Neutrophil (primary cell): Measurements from ENCODE around the gene CNOT11.
"Not testable (repeated sequence)": the region's sequence is repeated elsewhere in the genome, so short reads cannot be mapped to it uniquely, and the experiment has no call there.

ENCODE experiments used
- H3K27ac ChIP-seq: fragments of 200-600 bp; sonication (generic); 2 replicates; pipeline ENCODE4 v1.5.1; 2016; ENCODE audit warnings: mild to moderate bottlenecking, moderate library complexity
- H3K27me3 ChIP-seq: fragments of 200-600 bp; sonication (generic); 2 replicates; pipeline ENCODE4 v1.6.0; 2016; ENCODE audit warnings: mild to moderate bottlenecking
- H3K36me3 ChIP-seq: fragments of 200-600 bp; sonication (generic); 2 replicates; pipeline ENCODE4 v1.5.1; 2017
- H3K4me1 ChIP-seq, 2 experiments: fragments of 200-600 bp in 1 of 2; sonication (generic) in 1 of 2; 1 replicate in 1 of 2; 2 replicates in 1 of 2; pipeline versions ENCODE4 v1.5.1 to v1.6.1; 2013 to 2016; ENCODE audit warnings: low read depth in 1 of 2, low read length in 1 of 2, mild to moderate bottlenecking in 1 of 2, moderate library complexity in 1 of 2; ENCODE audit not compliant: control insufficient read depth in 1 of 2, insufficient read depth in 1 of 2
- H3K4me3 ChIP-seq, 2 experiments: fragments of 200-600 bp in 1 of 2; sonication (generic) in 1 of 2; 1 replicate in 1 of 2; 2 replicates in 1 of 2; pipeline ENCODE4 v1.5.1; 2013 to 2016; ENCODE audit warnings: low read depth in 1 of 2, low read length in 1 of 2, mild to moderate bottlenecking in 1 of 2, moderate library complexity in 1 of 2
- H3K9me3 ChIP-seq: fragments of 200-600 bp; sonication (generic); 2 replicates; pipeline ENCODE4 v1.5.1; 2016
- TF ChIP-seq, protein P1 (sequence below): fragments of 200-600 bp; sonication (generic); IDR thresholded peaks from 2 replicates; pipeline ENCODE4 v1.5.1; 2016; ENCODE audit warnings: antibody characterized with exemption

CNOT11 gene

GRCh38 chr2:101234169-101234938 lies 18.3 kb upstream of the CNOT11 start:
- Histone ChIP-seq H3K36me3 (no peaks in the 10 kb centered on the region), H3K27ac (no peak overlapping the region)
- TF ChIP-seq, protein P1, sequence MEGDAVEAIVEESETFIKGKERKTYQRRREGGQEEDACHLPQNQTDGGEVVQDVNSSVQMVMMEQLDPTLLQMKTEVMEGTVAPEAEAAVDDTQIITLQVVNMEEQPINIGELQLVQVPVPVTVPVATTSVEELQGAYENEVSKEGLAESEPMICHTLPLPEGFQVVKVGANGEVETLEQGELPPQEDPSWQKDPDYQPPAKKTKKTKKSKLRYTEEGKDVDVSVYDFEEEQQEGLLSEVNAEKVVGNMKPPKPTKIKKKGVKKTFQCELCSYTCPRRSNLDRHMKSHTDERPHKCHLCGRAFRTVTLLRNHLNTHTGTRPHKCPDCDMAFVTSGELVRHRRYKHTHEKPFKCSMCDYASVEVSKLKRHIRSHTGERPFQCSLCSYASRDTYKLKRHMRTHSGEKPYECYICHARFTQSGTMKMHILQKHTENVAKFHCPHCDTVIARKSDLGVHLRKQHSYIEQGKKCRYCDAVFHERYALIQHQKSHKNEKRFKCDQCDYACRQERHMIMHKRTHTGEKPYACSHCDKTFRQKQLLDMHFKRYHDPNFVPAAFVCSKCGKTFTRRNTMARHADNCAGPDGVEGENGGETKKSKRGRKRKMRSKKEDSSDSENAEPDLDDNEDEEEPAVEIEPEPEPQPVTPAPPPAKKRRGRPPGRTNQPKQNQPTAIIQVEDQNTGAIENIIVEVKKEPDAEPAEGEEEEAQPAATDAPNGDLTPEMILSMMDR: no peak

DNA sequence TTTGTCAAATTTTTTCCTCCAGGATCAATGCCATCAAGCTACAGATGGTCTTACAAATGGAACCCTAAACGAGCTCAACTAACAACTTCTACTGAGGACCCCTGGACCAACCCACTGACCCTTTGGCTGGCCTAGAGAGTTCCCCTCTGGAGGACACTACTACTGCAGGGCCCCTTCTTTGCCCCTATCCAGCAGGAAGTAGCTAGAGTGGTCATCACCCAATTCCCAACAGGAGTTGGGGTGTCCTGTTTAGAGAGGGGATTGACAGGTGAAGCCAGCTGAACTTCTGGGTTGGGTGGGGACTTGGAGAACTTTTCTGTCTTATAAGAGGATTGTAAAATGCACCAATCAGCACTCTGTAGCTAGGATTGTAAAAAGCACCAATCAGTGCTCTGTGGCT lies 16.7 kb upstream of the CNOT11 start:
- not testable (repeated sequence) for H3K27me3 ChIP-seq, H3K9me3 ChIP-seq, H3K27ac ChIP-seq, H3K4me1 ChIP-seq, H3K36me3 ChIP-seq, H3K4me3 ChIP-seq

More at GRCh38 chr2:101234169-101234938, 18.3 kb upstream of the CNOT11 start:
- Histone ChIP-seq H3K4me3 (no peak overlapping the region), H3K9me3 (no peaks in the 10 kb centered on the region), H3K27me3 (no peaks in the 10 kb centered on the region), H3K4me1 (no peaks in the 10 kb centered on the region)

DNA sequence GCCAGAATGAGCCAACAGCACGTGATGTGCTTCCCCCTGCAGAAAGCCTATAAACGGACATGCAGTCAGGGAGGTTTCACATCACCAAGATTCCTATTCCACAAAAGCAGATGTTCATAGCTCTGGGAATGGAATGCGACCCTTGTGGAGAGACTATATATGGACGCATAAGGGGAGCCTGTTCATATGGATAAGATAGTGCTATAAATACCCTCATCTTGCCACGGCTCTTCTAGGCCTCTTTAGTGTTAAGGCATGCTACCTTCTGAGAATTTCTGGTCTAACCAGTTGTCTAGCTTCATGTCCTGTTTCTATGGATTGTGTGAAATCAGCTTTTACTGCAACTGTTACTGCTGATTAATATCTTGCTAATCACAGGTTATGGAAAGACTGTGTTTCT lies 14.7 kb upstream of the CNOT11 start:
- not testable (repeated sequence) for H3K9me3 ChIP-seq, H3K27ac ChIP-seq, H3K4me3 ChIP-seq, H3K27me3 ChIP-seq, H3K36me3 ChIP-seq, H3K4me1 ChIP-seq

DNA sequence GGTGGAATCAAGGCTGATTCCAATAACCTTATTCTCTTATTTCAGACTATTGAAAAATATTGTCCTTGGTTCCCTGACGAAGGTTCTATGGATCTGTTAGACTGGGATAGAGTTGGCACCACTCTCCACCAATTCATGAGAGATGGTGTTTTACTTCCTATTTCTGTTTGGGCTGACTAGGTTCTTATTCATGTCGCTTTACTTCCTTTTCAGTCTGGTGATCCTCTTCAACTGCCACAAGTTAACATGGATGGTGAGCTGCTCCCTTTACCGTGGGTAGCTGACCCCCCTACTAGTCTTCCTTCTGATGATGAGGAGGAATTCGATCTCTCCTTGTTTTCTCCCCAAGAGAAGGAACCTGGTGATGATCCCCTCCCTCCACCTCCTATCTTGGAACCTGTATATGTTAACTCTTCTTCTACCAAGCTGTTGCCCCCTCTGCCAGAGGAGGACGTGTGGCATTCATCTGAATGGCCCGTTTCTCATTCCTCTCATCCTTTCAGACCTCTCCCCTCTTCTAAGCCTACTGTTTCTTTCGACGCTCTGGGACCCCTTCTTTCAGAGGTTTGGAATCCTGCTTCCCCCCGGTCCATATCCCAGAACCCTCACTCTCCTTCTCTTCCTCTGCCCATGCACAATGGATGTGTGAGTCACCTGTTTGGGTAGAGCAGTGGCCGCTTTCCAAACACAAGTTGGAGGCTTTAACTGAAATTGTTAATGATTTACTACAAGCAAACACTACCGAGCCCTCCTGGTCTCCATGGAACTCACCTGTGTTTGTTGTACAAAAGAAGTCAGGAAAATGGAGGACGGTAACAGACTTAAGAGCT lies 13.5 kb upstream of the CNOT11 start:
- Histone ChIP-seq H3K27me3 (no peaks in the 10 kb centered on the region), H3K36me3 (no peaks in the 10 kb centered on the region), H3K27ac (no peak overlapping the region), H3K9me3 (no peaks in the 10 kb centered on the region), H3K4me3 (no peak overlapping the region), H3K4me1 (no peaks in the 10 kb centered on the region)
- TF ChIP-seq, protein P1: no peak

GRCh38 chr2:101239760-101240118 lies 12.9 kb upstream of the CNOT11 start:
- not testable (repeated sequence) for H3K4me3 ChIP-seq, H3K27ac ChIP-seq, H3K36me3 ChIP-seq, H3K9me3 ChIP-seq, H3K4me1 ChIP-seq, H3K27me3 ChIP-seq

DNA sequence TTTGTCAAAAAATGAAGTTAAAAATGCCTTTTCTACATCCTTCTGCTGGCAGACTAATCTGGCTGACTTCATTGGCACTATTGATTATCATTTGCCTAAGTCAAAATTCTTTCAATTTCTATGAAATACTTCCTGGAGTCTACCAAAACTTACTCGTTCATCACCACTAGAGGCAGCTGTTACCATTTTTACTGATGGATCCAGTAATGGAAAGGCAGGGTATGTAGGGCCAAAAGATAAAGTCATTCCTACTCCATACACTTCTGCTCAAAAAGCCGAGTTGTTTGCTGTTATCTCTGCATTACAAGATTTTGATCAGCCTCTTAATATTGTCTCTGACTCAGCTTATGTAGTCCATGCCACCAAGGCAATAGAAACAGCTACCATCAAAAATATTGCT lies 12.0 kb upstream of the CNOT11 start:
- not testable (repeated sequence) for H3K4me1 ChIP-seq, H3K27me3 ChIP-seq, H3K4me3 ChIP-seq, H3K9me3 ChIP-seq, H3K36me3 ChIP-seq, H3K27ac ChIP-seq

DNA sequence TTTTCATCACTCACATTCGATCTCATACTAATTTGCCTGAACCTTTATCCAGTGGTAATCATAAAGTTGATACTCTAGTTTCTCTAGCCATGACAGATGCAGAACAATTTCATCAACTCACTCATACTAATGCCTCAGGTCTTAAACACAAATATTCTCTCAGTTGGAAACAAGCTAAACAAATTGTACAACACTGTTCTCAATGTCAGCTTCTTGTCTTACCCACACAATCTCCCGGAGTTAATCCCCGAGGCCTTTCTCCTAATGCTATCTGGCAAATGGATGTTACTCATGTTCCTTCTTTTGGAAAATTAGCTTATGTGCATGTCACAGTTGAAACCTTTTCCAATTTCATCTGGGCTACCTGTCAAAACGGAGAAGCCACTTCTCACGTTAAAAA lies 11.5 kb upstream of the CNOT11 start:
- no peaks in the 10 kb centered on the region for H3K9me3 ChIP-seq
- H3K36me3 ChIP-seq: no peaks in the 10 kb centered on the region
- H3K27ac ChIP-seq: no peak overlapping the region
- TF ChIP-seq, protein P1: no peak
- no peaks in the 10 kb centered on the region for H3K4me1 ChIP-seq
- no peaks in the 10 kb centered on the region for H3K27me3 ChIP-seq
- no peak overlapping the region for H3K4me3 ChIP-seq

GRCh38 chr2:101244373-101244772 lies 8.3 kb upstream of the CNOT11 start:
- H3K27ac ChIP-seq, H3K36me3 ChIP-seq, H3K9me3 ChIP-seq, H3K27me3 ChIP-seq, H3K4me1 ChIP-seq, H3K4me3 ChIP-seq: not testable (repeated sequence)

DNA sequence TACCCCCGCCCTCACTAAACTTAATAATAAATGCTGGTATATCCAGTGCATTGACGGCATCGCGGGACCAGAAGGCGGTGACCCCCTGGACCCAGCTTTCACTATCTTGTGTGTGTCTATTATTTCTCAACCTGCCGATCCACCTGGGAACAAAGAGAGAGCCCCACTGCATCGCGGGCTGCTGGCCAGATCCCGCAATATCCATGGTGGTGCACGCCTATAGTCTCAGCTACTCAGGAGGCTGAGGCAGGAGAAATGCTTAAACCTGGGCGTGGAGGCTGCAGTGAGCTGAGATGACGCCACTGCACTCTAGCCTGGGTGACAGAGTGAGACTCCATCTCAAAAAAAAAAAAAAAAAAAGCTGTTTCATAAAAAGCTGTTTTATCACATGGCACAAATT lies 7.8 kb upstream of the CNOT11 start:
- H3K36me3 ChIP-seq, H3K27me3 ChIP-seq, H3K27ac ChIP-seq: not testable (repeated sequence)

GRCh38 chr2:101245468-101245867 lies 7.2 kb upstream of the CNOT11 start:
- not testable (repeated sequence) for H3K27ac ChIP-seq

More for the DNA sequence above, 7.8 kb upstream of the CNOT11 start:
- H3K4me3 ChIP-seq, H3K9me3 ChIP-seq, H3K4me1 ChIP-seq: not testable (repeated sequence)

DNA sequence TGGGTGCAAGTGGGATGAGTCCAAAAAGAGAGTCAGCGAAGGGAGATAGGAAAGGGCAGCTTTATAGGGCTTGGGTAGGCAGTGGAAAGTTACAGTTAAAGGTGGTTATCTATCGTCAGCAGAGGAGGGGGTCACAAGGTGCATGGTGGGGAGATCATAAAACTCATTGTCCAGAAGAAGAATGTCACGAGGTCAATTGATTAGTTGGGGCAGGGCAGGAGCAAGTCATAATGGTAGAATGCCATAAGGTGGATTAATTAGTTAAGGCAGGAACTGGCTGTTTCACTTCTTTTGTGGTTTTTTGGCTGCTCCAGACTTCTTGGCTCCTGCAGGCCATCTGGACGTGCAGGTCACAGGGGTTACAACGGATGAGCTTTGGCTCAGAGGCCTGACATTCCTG lies 3.9 kb upstream of the CNOT11 start:
- H3K36me3 ChIP-seq, H3K27me3 ChIP-seq, H3K27ac ChIP-seq, H3K4me3 ChIP-seq, H3K9me3 ChIP-seq: not testable (repeated sequence)
- H3K4me1 ChIP-seq: peaks cover 13 to 18% of the 10 kb centered on the region in 2 experiments

More at GRCh38 chr2:101245468-101245867, 7.2 kb upstream of the CNOT11 start:
- H3K4me3 ChIP-seq, H3K36me3 ChIP-seq, H3K9me3 ChIP-seq, H3K4me1 ChIP-seq, H3K27me3 ChIP-seq: not testable (repeated sequence)
